Activated naive CD8-positive, alpha-beta T cell treated with anti-CD3 and anti-CD28 coated beads, Interleukin-2, amount 10 ng/mL, durations not matched to agents 7 days and 5 days (primary cell): ENCODE results near the gene ZNF280A. TPM values are rescaled to one million over a fixed set of nuclear protein-coding genes. Genes with fewer than 3 reads are reported as not detected.

ENCODE experiments used
- ATAC-seq: fragments of 150-1000 bp; cut with Tn5 transposase; one replicate; pipeline ENCODE4 v1.10.0; 2021; ENCODE audit warnings: low read depth, moderate library complexity
- POLR2A ChIA-PET: fragments of 350-600 bp; sonication (Branson Sonifier 250); formaldehyde crosslinking; loops from one replicate; lab custom pipeline; 2021; ENCODE audit warnings: antibody characterized with exemption; lab: Charles Lee
- DNase-seq: peaks from one replicate; pipeline ENCODE4 v3.0.0; 2021
- H3K27ac Mint-ChIP-seq: one replicate; pipeline ENCODE4 v1.8.0; 2022; ENCODE audit warnings: mild to moderate bottlenecking, mixed read lengths
- H3K27me3 Mint-ChIP-seq: one replicate; pipeline ENCODE4 v1.8.0; 2022; ENCODE audit warnings: mild to moderate bottlenecking, moderate library complexity, mixed read lengths
- H3K36me3 Mint-ChIP-seq: one replicate; pipeline ENCODE4 v1.8.0; 2021; ENCODE audit warnings: mild to moderate bottlenecking, mixed read lengths
- H3K4me1 Mint-ChIP-seq: one replicate; pipeline ENCODE4 v1.8.0; 2021; ENCODE audit warnings: mixed read lengths
- H3K4me3 Mint-ChIP-seq: one replicate; pipeline ENCODE4 v1.8.0; 2022; ENCODE audit warnings: mild to moderate bottlenecking, moderate library complexity, mixed read lengths
- H3K9me3 Mint-ChIP-seq: one replicate; pipeline ENCODE4 v1.8.0; 2021; ENCODE audit warnings: mixed read lengths
- total RNA-seq, 2 experiments: library from RNA; stranded (reverse); gene quantifications; one replicate each; pipeline ENCODE4 v1.2.3, GENCODE V29; 2021

Gene ZNF280A
- total RNA-seq, 2 experiments from 2014 or later = not detected

- Mint-ChIP-seq H3K4me1 (no peaks in the 10 kb centered on the region), H3K27me3 (peaks cover 10% of the 10 kb centered on the region), H3K36me3 (no peaks in the 10 kb centered on the region), H3K4me3 (no peak overlapping the region), H3K9me3 (no peaks in the 10 kb centered on the region), H3K27ac (no peak overlapping the region)
- POLR2A ChIA-PET = no interaction called here
- DNase-seq (no peak), ATAC-seq (no peak)
These were observed 32.6 kb upstream of the ZNF280A start for GRCh38 chr22:22552630-22553029.

GRCh38 chr22:22550789-22551434, 30.8 kb upstream of the ZNF280A start:
- Mint-ChIP-seq H3K9me3 (no peaks in the 10 kb centered on the region), H3K27me3 (peaks cover 13% of the 10 kb centered on the region), H3K27ac (no peak overlapping the region), H3K4me3 (no peak overlapping the region), H3K36me3 (no peaks in the 10 kb centered on the region), H3K4me1 (no peaks in the 10 kb centered on the region)
- DNase-seq (no peak), ATAC-seq (no peak)
- POLR2A ChIA-PET = no interaction called here

GRCh38 chr22:22548910-22549309, 28.8 kb upstream of the ZNF280A start:
- H3K4me3 Mint-ChIP-seq = no peak overlapping the region
- POLR2A ChIA-PET = no interaction called here
- no peak overlapping the region for H3K27ac Mint-ChIP-seq
- DNase-seq (no peak), ATAC-seq (no peak)
- H3K4me1 Mint-ChIP-seq = no peaks in the 10 kb centered on the region
- H3K36me3 Mint-ChIP-seq = no peaks in the 10 kb centered on the region
- H3K27me3 Mint-ChIP-seq = peaks cover 13% of the 10 kb centered on the region
- no peaks in the 10 kb centered on the region for H3K9me3 Mint-ChIP-seq

DNA sequence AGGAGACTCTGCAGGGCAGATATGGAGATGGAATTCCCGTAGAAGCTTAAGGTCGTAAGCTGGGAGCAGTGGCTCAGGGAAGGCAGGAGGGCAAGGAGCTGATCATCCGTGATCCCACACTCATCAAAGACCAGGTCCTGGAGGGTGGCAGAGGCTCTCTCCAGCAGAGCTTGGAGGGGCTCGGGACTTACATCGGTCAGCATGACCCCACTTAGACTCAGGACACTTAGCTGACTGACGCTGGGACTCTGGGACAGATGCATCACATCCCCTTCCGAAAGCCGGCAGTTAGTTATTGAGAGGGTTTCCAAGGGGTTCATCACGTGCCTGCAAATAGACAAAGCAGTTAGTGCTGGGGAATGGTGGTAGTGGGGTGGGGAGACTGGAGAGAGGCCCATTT, 28.2 kb upstream of the ZNF280A start:
- ATAC-seq (no peak), DNase-seq (no peak)
- H3K9me3 Mint-ChIP-seq = no peaks in the 10 kb centered on the region
- POLR2A ChIA-PET = no interaction called here
- no peak overlapping the region for H3K27ac Mint-ChIP-seq
- no peaks in the 10 kb centered on the region for H3K4me1 Mint-ChIP-seq
- H3K27me3 Mint-ChIP-seq = peaks cover 16% of the 10 kb centered on the region
- no peaks in the 10 kb centered on the region for H3K36me3 Mint-ChIP-seq
- H3K4me3 Mint-ChIP-seq = no peak overlapping the region

- H3K4me1 Mint-ChIP-seq = no peaks in the 10 kb centered on the region
- H3K27me3 Mint-ChIP-seq = peaks cover 19% of the 10 kb centered on the region
- POLR2A ChIA-PET = no interaction called here
- H3K36me3 Mint-ChIP-seq = no peaks in the 10 kb centered on the region
- H3K27ac Mint-ChIP-seq = no peak overlapping the region
- DNase-seq (no peak), ATAC-seq (no peak)
- no peak overlapping the region for H3K4me3 Mint-ChIP-seq
- H3K9me3 Mint-ChIP-seq = no peaks in the 10 kb centered on the region
These were observed 27.7 kb upstream of the ZNF280A start for GRCh38 chr22:22547692-22548300.

DNA sequence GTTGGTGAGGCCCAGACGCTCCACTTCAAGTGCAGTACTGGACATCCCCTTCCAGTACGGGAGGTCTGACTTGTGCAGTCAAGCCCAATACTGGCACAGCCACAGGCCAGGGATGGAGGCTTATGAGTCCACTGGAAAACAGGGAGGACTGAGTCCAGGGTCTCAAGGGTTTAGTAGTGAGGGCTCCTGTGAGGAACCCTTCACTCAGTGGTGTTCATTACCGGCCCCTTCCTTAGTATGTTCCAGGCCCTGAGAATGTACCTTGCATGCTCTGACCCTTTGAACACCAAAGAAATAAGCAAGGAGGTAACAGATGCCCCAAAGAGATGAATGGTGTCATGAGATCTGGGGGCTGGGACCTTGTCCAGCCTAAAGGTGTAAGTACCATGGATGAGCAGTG, 27.2 kb upstream of the ZNF280A start:
- Mint-ChIP-seq H3K4me3 (no peak overlapping the region), H3K27ac (no peak overlapping the region), H3K4me1 (no peaks in the 10 kb centered on the region), H3K9me3 (no peaks in the 10 kb centered on the region), H3K27me3 (peaks cover 19% of the 10 kb centered on the region), H3K36me3 (no peaks in the 10 kb centered on the region)
- DNase-seq (no peak), ATAC-seq (no peak)
- POLR2A ChIA-PET = no interaction called here

DNA sequence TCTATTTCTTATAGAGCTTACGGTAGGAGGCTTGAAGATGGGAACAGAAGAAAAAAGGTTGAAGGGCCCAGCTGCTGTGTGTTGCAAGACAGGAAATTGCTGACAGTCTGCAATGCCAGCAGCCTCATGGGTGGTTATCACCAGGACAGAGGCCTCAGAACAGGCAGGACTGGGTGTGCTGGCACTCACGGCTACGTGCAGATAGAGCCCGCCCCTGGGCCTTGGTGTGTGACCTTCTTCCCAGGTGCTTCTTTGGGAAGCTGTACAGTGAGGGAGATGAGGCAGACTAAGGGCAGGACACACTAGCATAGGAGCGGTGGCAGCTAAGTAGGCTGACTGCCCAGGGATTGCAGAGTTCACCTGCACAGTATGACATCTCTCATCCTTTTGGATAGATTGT, 26.4 kb upstream of the ZNF280A start:
- no peaks in the 10 kb centered on the region for H3K9me3 Mint-ChIP-seq
- no peaks in the 10 kb centered on the region for H3K4me1 Mint-ChIP-seq
- H3K27ac Mint-ChIP-seq = no peak overlapping the region
- POLR2A ChIA-PET = no interaction called here
- H3K27me3 Mint-ChIP-seq = peaks cover 17% of the 10 kb centered on the region
- no peak overlapping the region for H3K4me3 Mint-ChIP-seq
- no peaks in the 10 kb centered on the region for H3K36me3 Mint-ChIP-seq
- ATAC-seq (no peak), DNase-seq (no peak)

- no peak for ATAC-seq
- Mint-ChIP-seq H3K4me1 (no peaks in the 10 kb centered on the region), H3K36me3 (no peaks in the 10 kb centered on the region), H3K27me3 (peaks cover 17% of the 10 kb centered on the region), H3K9me3 (no peaks in the 10 kb centered on the region), H3K4me3 (no peak overlapping the region), H3K27ac (no peak overlapping the region)
- POLR2A ChIA-PET = no interaction called here
- DNase-seq = no peak
These were observed 25.0 kb upstream of the ZNF280A start for GRCh38 chr22:22545084-22545483.

DNA sequence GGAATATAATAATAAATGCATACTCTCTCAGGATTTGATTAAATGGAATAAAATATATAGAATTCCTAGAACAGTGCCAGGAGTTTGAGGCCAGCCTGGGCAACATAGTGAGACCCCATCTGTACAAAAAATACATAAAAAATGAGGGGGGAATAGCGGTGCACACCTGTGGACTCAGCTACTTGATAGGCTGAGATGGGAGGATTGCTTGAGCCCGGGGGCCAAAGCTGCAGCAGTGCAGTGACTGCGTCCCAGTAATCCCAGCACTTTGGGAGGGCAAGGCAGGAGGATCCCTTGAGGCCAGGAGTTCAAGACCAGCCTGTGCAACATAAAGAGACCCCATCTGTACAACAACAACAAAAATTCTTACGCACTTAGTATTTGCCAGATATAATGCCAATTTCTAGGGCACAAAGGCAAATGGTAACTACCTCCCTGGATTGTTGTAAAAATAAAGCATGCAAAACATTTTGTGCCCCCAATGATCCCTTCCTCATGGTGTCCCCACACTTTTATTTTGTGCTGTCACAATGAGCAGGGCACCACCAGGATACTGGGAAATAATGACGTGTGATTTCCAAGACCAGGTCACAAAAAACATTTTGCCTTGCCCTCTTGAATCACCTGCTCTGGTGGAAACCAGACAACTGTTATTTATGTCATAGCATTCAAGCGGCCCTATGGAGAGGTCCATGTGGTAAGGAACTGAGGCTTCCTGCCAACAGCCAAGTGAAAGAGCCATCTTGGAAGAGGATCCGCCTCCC, 18.3 kb upstream of the ZNF280A start:
- POLR2A ChIA-PET = no interaction called here
- no peak overlapping the region for H3K4me3 Mint-ChIP-seq
- no peaks in the 10 kb centered on the region for H3K36me3 Mint-ChIP-seq
- no peaks in the 10 kb centered on the region for H3K4me1 Mint-ChIP-seq
- peaks cover 11% of the 10 kb centered on the region for H3K27me3 Mint-ChIP-seq
- DNase-seq = no peak
- no peaks in the 10 kb centered on the region for H3K9me3 Mint-ChIP-seq
- ATAC-seq = no peak
- H3K27ac Mint-ChIP-seq = no peak overlapping the region

- H3K9me3 Mint-ChIP-seq = no peaks in the 10 kb centered on the region
- DNase-seq (no peak), ATAC-seq (no peak)
- POLR2A ChIA-PET = no interaction called here
- H3K4me1 Mint-ChIP-seq = no peaks in the 10 kb centered on the region
- H3K27me3 Mint-ChIP-seq = peaks cover 7% of the 10 kb centered on the region
- no peaks in the 10 kb centered on the region for H3K36me3 Mint-ChIP-seq
- no peak overlapping the region for H3K4me3 Mint-ChIP-seq
- no peak overlapping the region for H3K27ac Mint-ChIP-seq
These were observed 16.8 kb upstream of the ZNF280A start for GRCh38 chr22:22536916-22537315.

GRCh38 chr22:22536515-22536914, 16.4 kb upstream of the ZNF280A start:
- H3K4me1 Mint-ChIP-seq = no peaks in the 10 kb centered on the region
- no peak overlapping the region for H3K4me3 Mint-ChIP-seq
- H3K36me3 Mint-ChIP-seq = no peaks in the 10 kb centered on the region
- no peak overlapping the region for H3K27ac Mint-ChIP-seq
- POLR2A ChIA-PET = no interaction called here
- H3K9me3 Mint-ChIP-seq = no peaks in the 10 kb centered on the region
- no peak for ATAC-seq
- DNase-seq = no peak
- peaks cover 7% of the 10 kb centered on the region for H3K27me3 Mint-ChIP-seq

GRCh38 chr22:22535662-22536061, 15.6 kb upstream of the ZNF280A start:
- no peaks in the 10 kb centered on the region for H3K9me3 Mint-ChIP-seq
- ATAC-seq (no peak), DNase-seq (no peak)
- no peak overlapping the region for H3K27ac Mint-ChIP-seq
- H3K36me3 Mint-ChIP-seq = no peaks in the 10 kb centered on the region
- peaks cover 7% of the 10 kb centered on the region for H3K27me3 Mint-ChIP-seq
- H3K4me1 Mint-ChIP-seq = no peaks in the 10 kb centered on the region
- no peak overlapping the region for H3K4me3 Mint-ChIP-seq
- POLR2A ChIA-PET = no interaction called here

DNA sequence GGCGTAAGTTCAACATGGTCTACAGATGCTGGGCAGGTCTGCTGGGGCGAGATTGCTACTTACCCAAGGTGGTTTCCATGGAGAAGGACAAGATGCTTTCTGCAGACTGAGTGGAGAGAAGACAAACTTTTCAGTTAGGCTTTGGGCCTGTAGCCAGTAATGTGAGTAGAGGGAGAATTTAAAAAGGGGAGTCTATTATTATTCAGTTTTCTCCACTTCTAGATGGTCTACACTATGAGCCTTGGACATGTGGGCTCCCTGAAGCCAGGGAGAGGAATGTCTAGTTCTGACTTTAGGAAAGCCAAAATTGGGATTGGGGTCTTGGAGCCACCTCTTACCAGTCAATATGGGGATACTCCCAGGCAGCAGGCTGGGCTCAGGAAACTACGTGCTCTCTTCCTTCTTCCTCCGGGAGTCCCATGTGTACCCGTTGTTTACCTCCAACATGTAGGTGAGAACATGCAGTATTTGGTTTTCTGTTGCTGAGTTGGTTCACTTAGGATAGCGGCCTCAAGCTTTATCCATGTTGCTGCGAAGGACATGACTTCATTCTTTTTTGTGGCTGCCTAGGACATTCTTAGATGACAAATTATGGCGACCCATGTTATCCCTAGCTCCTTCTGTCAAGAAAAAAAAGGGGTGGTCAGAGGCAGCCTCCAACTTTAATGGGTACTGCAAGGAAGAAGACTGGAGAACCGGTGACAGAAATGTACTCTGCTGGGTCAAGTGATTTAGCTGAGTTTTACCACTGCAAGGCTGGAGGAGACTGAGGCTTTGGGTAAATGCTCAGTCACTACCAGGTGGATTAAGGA, 14.7 kb upstream of the ZNF280A start:
- H3K36me3 Mint-ChIP-seq = no peaks in the 10 kb centered on the region

More for the DNA sequence above, 14.7 kb upstream of the ZNF280A start:
- Mint-ChIP-seq H3K4me1 (no peaks in the 10 kb centered on the region), H3K9me3 (no peaks in the 10 kb centered on the region), H3K27me3 (peaks cover 7% of the 10 kb centered on the region), H3K4me3 (no peak overlapping the region), H3K27ac (no peak overlapping the region)
- ATAC-seq (no peak), DNase-seq (no peak)
- POLR2A ChIA-PET = no interaction called here
